Astrocyte of the cerebellum (primary cell): ENCODE data around the gene NFKBIB.

Source experiments
- DNase-seq: peaks from one replicate; pipeline ENCODE4 v3.0.0-alpha.2; 2011; ENCODE audit warnings: low read depth
- H3K4me3 ChIP-seq: 2 replicates; pipeline ENCODE4 v1.5.1; 2011; ENCODE audit warnings: mild to moderate bottlenecking, low read depth, low read length, moderate library complexity
- in situ Hi-C: cut with HindIII; loops from 2 replicates; pipeline ENCODE4 v1.10.0; 2017; ENCODE audit warnings: low sequenced_read_pairs
- TF ChIP-seq, protein P1 (sequence below): IDR thresholded peaks from 2 replicates; pipeline ENCODE4 v1.5.1; 2012; ENCODE audit warnings: low read length, low read depth, moderate library complexity, mild to moderate bottlenecking; ENCODE audit errors: missing control alignments

Gene NFKBIB

GRCh38 chr19:38951187-38951586, 51.4 kb downstream of the NFKBIB start:
- in situ Hi-C loops: no loop called here
- DNase-seq: no peak

GRCh38 chr19:38952395-38953165, 52.8 kb downstream of the NFKBIB start:
- DNase-seq: no peak
- TF ChIP-seq, protein P1, sequence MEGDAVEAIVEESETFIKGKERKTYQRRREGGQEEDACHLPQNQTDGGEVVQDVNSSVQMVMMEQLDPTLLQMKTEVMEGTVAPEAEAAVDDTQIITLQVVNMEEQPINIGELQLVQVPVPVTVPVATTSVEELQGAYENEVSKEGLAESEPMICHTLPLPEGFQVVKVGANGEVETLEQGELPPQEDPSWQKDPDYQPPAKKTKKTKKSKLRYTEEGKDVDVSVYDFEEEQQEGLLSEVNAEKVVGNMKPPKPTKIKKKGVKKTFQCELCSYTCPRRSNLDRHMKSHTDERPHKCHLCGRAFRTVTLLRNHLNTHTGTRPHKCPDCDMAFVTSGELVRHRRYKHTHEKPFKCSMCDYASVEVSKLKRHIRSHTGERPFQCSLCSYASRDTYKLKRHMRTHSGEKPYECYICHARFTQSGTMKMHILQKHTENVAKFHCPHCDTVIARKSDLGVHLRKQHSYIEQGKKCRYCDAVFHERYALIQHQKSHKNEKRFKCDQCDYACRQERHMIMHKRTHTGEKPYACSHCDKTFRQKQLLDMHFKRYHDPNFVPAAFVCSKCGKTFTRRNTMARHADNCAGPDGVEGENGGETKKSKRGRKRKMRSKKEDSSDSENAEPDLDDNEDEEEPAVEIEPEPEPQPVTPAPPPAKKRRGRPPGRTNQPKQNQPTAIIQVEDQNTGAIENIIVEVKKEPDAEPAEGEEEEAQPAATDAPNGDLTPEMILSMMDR: peak; percentile 48
- in situ Hi-C loops: no loop called here
- H3K4me3 ChIP-seq: no peak overlapping the region

More at GRCh38 chr19:38951187-38951586, 51.4 kb downstream of the NFKBIB start:
- no peak overlapping the region for H3K4me3 ChIP-seq
- TF ChIP-seq, protein P1: no peak

- DNase-seq: no peak
- TF ChIP-seq, protein P1: no peak
- H3K4me3 ChIP-seq: no peak overlapping the region
- in situ Hi-C loops: no loop called here
Observed at GRCh38 chr19:38953677-38954076, 53.9 kb downstream of the NFKBIB start.

DNA sequence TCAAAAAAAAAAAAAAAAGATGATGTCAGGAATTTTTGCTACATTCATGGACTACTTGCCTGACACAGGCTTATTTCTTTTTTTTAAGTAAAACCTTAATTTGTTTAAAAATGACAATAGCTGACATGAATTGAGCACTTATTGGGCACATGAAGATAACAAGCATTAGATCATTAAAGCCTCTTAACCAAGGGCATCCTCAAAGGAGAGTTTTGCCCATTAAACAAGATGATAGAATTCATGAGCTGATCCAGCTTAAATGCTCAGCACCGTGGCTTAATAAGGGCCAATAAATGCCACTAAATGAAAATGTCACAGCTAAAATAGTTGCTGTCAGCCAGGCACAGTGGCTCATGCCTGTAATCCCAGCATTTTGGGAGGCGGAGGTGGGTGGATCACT, 56.5 kb downstream of the NFKBIB start:
- no peak for DNase-seq
- TF ChIP-seq, protein P1: no peak
- in situ Hi-C loops: no loop called here
- H3K4me3 ChIP-seq: no peak overlapping the region

GRCh38 chr19:38958301-38958700, 58.5 kb downstream of the NFKBIB start:
- H3K4me3 ChIP-seq: no peak overlapping the region
- in situ Hi-C loops: no loop called here
- DNase-seq: no peak
- TF ChIP-seq, protein P1: no peak
